ENCODE measurements around the gene HPS4.
A peak's percentile ranks its signal among the peaks of the same experiment; 100 is the strongest.

Gene HPS4

DNA sequence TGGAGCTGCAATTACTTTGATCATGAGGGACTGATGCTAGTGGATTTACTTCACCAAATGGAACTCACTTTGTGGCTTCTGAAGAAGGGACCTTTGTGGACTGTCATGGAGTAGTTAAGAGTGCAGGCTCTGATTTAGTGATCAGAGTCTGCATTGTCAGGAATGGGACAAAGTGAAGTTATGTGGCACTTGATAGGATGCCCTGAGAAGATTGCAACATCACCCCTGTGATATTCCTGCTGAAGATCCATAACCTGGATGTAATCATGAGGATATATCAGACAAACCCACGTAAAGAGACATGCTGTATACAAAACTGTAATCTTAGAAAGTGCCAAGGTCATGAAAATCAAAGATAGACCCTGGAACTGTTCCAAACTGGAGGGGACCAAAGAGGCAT lies 30.3 kb upstream of the HPS4 start:
- TF ChIP-seq POLR2A (IDR thresholded peaks at IDR 0.05; ENCODE audit: low read length) (no peak), GATA1 (IDR thresholded peaks at IDR 0.05; ENCODE audit: low read depth, low read length) (no peak)
- peak in 1 of 2 experiments; percentile 34 for DNase-seq

- TF ChIP-seq POLR2A (IDR thresholded peaks at IDR 0.05; ENCODE audit: low read length) (peak; percentile 88), GATA1 (IDR thresholded peaks at IDR 0.05; ENCODE audit: low read depth, low read length) (no peak)
- peak; percentile 99 for DNase-seq
Measured at GRCh38 chr22:26512149-26512793, 28.7 kb upstream of the HPS4 start, which contains the start of gene TFIP11. TFIP11 (minus strand) TSS chr22:26512473; CDS start chr22:26510272, 2,201 bp downstream.

- no peak for DNase-seq
- TF ChIP-seq GATA1 (IDR thresholded peaks at IDR 0.05; ENCODE audit: low read depth, low read length) (no peak), POLR2A (IDR thresholded peaks at IDR 0.05; ENCODE audit: low read length) (no peak)
Measured at GRCh38 chr22:26508148-26508547, 24.6 kb upstream of the HPS4 start.

- TF ChIP-seq GATA1 (IDR thresholded peaks at IDR 0.05; ENCODE audit: low read depth, low read length) (no peak), POLR2A (IDR thresholded peaks at IDR 0.05; ENCODE audit: low read length) (no peak)
Measured at GRCh38 chr22:26503758-26504157, 20.2 kb upstream of the HPS4 start.

DNA sequence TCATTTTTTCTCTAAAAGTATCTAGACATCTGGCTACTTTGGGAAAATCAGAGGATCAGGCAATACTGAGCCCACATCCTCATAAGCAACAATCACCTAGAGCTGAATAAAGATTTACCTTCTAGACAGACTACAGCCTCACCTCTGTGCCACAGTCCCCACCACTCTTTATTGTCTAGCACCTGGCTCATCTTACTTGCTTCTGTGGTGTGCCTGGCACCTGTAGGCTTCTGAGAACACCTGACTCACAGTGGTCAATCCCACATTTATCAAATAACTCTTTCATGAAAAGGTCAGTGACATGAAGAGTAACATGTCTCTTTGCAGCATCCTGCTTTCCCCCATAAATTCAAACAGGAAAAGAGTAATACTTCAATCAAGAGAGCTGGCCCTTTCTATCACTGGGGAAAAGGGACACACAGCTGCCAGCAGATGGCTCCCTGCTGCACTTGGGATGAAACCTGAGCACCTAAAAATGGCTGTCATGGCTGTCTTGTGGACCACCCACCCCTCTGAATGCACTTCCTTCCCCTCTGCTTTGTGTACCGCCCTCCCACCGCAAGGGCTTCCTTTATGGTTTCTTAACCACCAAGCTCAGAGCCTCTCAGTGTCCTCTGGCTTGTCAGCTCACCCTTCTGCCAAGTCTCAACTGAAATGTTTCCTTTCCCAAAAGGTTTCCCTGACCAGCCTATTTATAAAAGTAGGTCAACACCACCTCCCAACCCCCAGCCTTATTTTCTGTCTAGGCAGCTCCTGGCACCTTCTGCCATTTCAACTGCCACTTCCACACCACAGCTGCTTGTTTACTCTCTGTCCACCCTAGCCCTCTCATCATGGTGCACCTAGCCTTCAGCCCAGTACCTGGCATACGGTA lies 19.3 kb upstream of the HPS4 start:
- TF ChIP-seq POLR2A (IDR thresholded peaks at IDR 0.05; ENCODE audit: low read length) (no peak), GATA1 (IDR thresholded peaks at IDR 0.05; ENCODE audit: low read depth, low read length) (no peak)
- DNase-seq, result peak; percentile 51 to 61

More at GRCh38 chr22:26503758-26504157, 20.2 kb upstream of the HPS4 start:
- DNase-seq, result no peak

GRCh38 chr22:26501996-26502395 lies 18.4 kb upstream of the HPS4 start:
- no peak for DNase-seq
- TF ChIP-seq POLR2A (IDR thresholded peaks at IDR 0.05; ENCODE audit: low read length) (no peak), GATA1 (IDR thresholded peaks at IDR 0.05; ENCODE audit: low read depth, low read length) (no peak)

- TF ChIP-seq POLR2A (IDR thresholded peaks at IDR 0.05; ENCODE audit: low read length) (no peak), GATA1 (IDR thresholded peaks at IDR 0.05; ENCODE audit: low read depth, low read length) (no peak)
- DNase-seq, result no peak
Measured at GRCh38 chr22:26499188-26499703, 15.7 kb upstream of the HPS4 start.

DNA sequence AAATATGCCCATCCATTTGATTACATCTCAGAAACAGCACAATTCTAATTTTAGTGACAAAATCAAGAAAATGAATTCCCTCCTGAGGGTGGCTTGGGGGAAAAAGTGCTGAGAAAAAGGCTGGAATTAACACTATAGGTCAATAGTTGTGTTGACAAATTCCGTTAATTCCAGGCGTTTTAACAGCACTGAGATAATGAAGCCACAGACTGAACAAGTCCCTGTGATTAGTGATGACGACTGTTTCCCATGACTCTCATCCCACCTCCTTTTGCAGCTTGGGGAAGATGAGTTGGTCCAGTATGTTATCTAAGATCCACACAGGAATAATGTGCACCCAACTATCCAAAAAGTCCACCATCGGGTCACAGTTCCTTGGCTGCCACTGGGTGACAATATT lies 12.9 kb upstream of the HPS4 start:
- no peak for DNase-seq
- TF ChIP-seq GATA1 (IDR thresholded peaks at IDR 0.05; ENCODE audit: low read depth, low read length) (no peak), POLR2A (IDR thresholded peaks at IDR 0.05; ENCODE audit: low read length) (no peak)

- TF ChIP-seq POLR2A (IDR thresholded peaks at IDR 0.05; ENCODE audit: low read length), result no peak
- TF ChIP-seq GATA1 (IDR thresholded peaks at IDR 0.05; ENCODE audit: low read depth, low read length), result no peak
- DNase-seq, result no peak
Measured at GRCh38 chr22:26494506-26494905, 10.9 kb upstream of the HPS4 start.

- no peak for TF ChIP-seq GATA1 (IDR thresholded peaks at IDR 0.05; ENCODE audit: low read depth, low read length)
- no peak for DNase-seq
Measured at GRCh38 chr22:26492220-26492619, 8.6 kb upstream of the HPS4 start.

GRCh38 chr22:26489447-26490036 lies 6.0 kb upstream of the HPS4 start:
- DNase-seq, result no peak
- no peak for TF ChIP-seq GATA1 (IDR thresholded peaks at IDR 0.05; ENCODE audit: low read depth, low read length)
- no peak for TF ChIP-seq POLR2A (IDR thresholded peaks at IDR 0.05; ENCODE audit: low read length)

DNA sequence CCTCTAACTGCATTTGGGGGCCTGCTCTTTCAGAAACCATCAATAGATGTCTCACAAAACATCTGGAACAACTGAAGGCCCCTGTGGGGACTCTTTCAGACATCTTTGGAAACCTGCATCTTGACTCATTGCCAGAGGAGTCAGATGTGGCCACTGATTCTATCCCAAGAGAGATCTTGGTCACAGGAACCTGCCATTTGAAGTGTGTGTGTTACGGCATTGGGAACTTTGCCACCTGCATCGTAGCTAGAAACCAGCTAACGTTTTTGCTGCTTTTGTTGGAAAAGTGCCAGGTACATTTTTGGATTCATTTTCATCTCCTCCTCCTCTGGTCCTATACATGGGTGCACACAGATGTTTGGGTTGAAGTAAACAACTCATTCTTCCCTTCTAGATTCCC lies 4.4 kb upstream of the HPS4 start:
- DNase-seq, result no peak
- TF ChIP-seq POLR2A (IDR thresholded peaks at IDR 0.05; ENCODE audit: low read length) (no peak), GATA1 (IDR thresholded peaks at IDR 0.05; ENCODE audit: low read depth, low read length) (no peak)

DNA sequence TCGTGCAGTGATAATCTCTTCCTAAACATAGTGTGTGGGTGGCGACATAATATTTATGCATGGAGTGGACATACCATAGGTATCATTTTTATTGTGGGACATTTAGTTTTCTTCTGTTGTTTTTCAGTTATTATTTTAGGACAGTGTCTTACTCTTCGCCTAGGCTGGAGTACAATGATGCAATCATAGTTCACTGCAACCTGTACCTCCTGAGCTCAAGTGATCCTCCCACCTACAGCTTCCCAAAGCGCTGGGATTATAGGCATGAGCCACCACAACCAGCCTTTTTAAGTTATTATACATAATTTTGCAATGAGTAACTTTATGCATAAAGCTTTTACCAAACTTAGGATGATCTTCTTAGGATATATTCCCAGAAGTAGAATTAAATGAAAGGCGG lies 2.8 kb upstream of the HPS4 start:
- TF ChIP-seq POLR2A (IDR thresholded peaks at IDR 0.05; ENCODE audit: low read length) (no peak), GATA1 (IDR thresholded peaks at IDR 0.05; ENCODE audit: low read depth, low read length) (no peak)
- no peak for DNase-seq

GRCh38 chr22:26485806-26486390 lies 2.3 kb upstream of the HPS4 start:
- TF ChIP-seq POLR2A (IDR thresholded peaks at IDR 0.05; ENCODE audit: low read length) (no peak), GATA1 (IDR thresholded peaks at IDR 0.05; ENCODE audit: low read depth, low read length) (no peak)
- peak; percentile 68 for DNase-seq

All from erythroblast (primary cell).